Measurements from ENCODE around the gene MFRP. TPM values are rescaled to one million over a fixed set of nuclear protein-coding genes. Genes with fewer than 3 reads are reported as not detected.

MFRP gene
- total RNA-seq, 1 donor = not detected

- no peak overlapping the region for H3K4me3 ChIP-seq (ENCODE audit: low read depth, low read length)
- TF ChIP-seq CTCF (IDR thresholded peaks at IDR 0.05; ENCODE audit: insufficient read depth, low read depth, low read length) = no peak
Observed at GRCh38 chr11:119367661-119368120, 21.2 kb upstream of the MFRP start.

GRCh38 chr11:119366690-119367620 is 20.4 kb upstream of the MFRP start:
- no peak overlapping the region for H3K4me3 ChIP-seq (ENCODE audit: low read depth, low read length)
- TF ChIP-seq CTCF (IDR thresholded peaks at IDR 0.05; ENCODE audit: insufficient read depth, low read depth, low read length) = no peak
- peak; percentile 47 for DNase-seq (ENCODE audit: low read depth)

More at GRCh38 chr11:119367661-119368120, 21.2 kb upstream of the MFRP start:
- peak; percentile 88 for DNase-seq (ENCODE audit: low read depth)

GRCh38 chr11:119365071-119365591 is 18.6 kb upstream of the MFRP start:
- no peak for TF ChIP-seq CTCF (IDR thresholded peaks at IDR 0.05; ENCODE audit: insufficient read depth, low read depth, low read length)

GRCh38 chr11:119363851-119364590 is 17.5 kb upstream of the MFRP start:
- no peak for TF ChIP-seq CTCF (IDR thresholded peaks at IDR 0.05; ENCODE audit: insufficient read depth, low read depth, low read length)
- peak; percentile 33 for DNase-seq (ENCODE audit: low read depth)
- peak overlapping the region; percentile 43 for H3K4me3 ChIP-seq (ENCODE audit: low read depth, low read length)

More at GRCh38 chr11:119365071-119365591, 18.6 kb upstream of the MFRP start:
- DNase-seq (ENCODE audit: low read depth) = no peak
- no peak overlapping the region for H3K4me3 ChIP-seq (ENCODE audit: low read depth, low read length)

GRCh38 chr11:119363081-119363850 is 16.8 kb upstream of the MFRP start:
- no peak for DNase-seq (ENCODE audit: low read depth)
- H3K4me3 ChIP-seq (ENCODE audit: low read depth, low read length) = peak overlapping the region; percentile 43
- no peak for TF ChIP-seq CTCF (IDR thresholded peaks at IDR 0.05; ENCODE audit: insufficient read depth, low read depth, low read length)

GRCh38 chr11:119362741-119363080 is 16.2 kb upstream of the MFRP start:
- TF ChIP-seq CTCF (IDR thresholded peaks at IDR 0.05; ENCODE audit: insufficient read depth, low read depth, low read length) = no peak
- no peak for DNase-seq (ENCODE audit: low read depth)
- H3K4me3 ChIP-seq (ENCODE audit: low read depth, low read length) = peak overlapping the region; percentile 43
